Body of pancreas (tissue), 4 donors: Measurements from ENCODE around the gene POLA2.

ENCODE experiments used
- CTCF ChIP-seq, 7 experiments: fragments of 450-650 bp in 4 of 7; fragments of 200-600 bp in 3 of 7; sonication (generic) in 3 of 7; IDR thresholded peaks; one replicate each; pipeline ENCODE4 v1.5.1; 2016 to 2019; ENCODE audit warnings: antibody characterized with exemption in 7 of 7
- POLR2A ChIP-seq, 3 donors: fragments of 450-650 bp; IDR thresholded peaks; one replicate each; pipeline ENCODE4 v1.6.1; 2016; ENCODE audit warnings: antibody characterized with exemption in 3 of 3, mild to moderate bottlenecking in 2 of 3

DNA sequence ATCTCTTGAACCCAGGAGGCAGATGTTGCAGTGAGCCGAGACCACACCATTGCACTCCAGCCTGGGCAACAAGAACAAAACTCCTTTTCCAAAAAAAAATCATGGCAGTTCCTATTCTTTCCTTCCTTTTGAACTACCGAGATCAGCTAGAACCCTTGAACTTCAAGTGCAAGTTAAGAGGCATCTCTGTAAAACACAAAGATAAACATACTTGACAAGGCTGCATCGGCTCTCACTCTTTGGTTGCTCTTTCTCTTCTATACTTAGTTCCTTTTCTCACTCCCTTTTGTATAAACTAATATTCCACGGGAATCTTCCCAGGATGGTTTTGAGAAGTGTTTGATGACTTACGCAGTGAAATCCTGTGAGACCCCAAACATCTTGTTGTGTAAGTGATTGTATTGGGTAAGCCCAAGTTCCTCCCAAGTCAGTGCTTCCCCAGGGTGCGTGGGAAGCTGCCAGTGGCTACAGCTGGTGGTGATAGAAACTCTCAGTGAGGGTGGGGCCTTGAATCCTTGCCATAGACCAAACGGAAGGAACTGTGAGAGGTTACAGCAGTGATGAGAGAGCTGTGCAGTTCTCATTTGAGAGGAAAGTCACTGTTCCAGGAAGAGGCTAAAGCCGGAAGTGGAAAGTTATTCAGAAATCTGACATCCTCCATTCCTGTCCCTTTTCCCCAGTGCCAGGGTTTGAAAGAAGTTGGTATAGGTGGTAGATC lies 28.8 kb downstream of the POLA2 start:
- peak in 1 of 7 experiments; percentile 0 for TF ChIP-seq CTCF (IDR thresholded peaks at IDR 0.05)
- peak in 1 of 3 donors; percentile 20 for TF ChIP-seq POLR2A (IDR thresholded peaks at IDR 0.05)
